H9 (cell line): ENCODE measurements around the gene PLEKHA8. TPM values are rescaled to one million over a fixed set of nuclear protein-coding genes. Genes with fewer than 3 reads are reported as not detected.

ENCODE experiments used
- DNase-seq: peaks from one replicate; pipeline ENCODE4 v3.0.0-alpha.2; 2017
- H2AFZ ChIP-seq: one replicate; pipeline ENCODE4 v1.6.1; 2013; ENCODE audit warnings: mild to moderate bottlenecking, low read length, control low read depth, moderate library complexity
- H2AK5ac ChIP-seq: 2 replicates; pipeline ENCODE4 v1.6.1; 2013; ENCODE audit warnings: low read length, control low read depth, mixed read lengths; ENCODE audit not compliant: insufficient read length
- H2BK120ac ChIP-seq: one replicate; pipeline ENCODE4 v1.6.1; 2013; ENCODE audit warnings: low read depth, mild to moderate bottlenecking, low read length, control low read depth, inconsistent platforms; ENCODE audit not compliant: poor library complexity, severe bottlenecking
- H2BK12ac ChIP-seq: 2 replicates; pipeline ENCODE4 v1.6.1; 2013; ENCODE audit warnings: low read length, control low read depth, mixed read lengths, low read depth; ENCODE audit not compliant: insufficient read length
- H2BK15ac ChIP-seq: 2 replicates; pipeline ENCODE4 v1.6.1; 2013; ENCODE audit warnings: low read depth, low read length, control low read depth
- H2BK20ac ChIP-seq: one replicate; pipeline ENCODE4 v1.6.1; 2013; ENCODE audit warnings: low read depth, mild to moderate bottlenecking, low read length, control low read depth, inconsistent platforms; ENCODE audit not compliant: poor library complexity, severe bottlenecking
- H2BK5ac ChIP-seq: 2 replicates; pipeline ENCODE4 v1.6.1; 2013; ENCODE audit warnings: low read length, control low read depth, mixed read lengths; ENCODE audit not compliant: insufficient read length
- H3K14ac ChIP-seq: 2 replicates; pipeline ENCODE4 v1.6.1; 2013; ENCODE audit warnings: low read length, control low read depth; ENCODE audit not compliant: insufficient read depth
- H3K18ac ChIP-seq: 2 replicates; pipeline ENCODE4 v1.6.1; 2013; ENCODE audit warnings: low read depth, mild to moderate bottlenecking, mixed read lengths, low read length, control low read depth; ENCODE audit not compliant: insufficient read length
- H3K23ac ChIP-seq: 2 replicates; pipeline ENCODE4 v1.6.1; 2013; ENCODE audit warnings: low read length, control low read depth, mixed read lengths, low read depth; ENCODE audit not compliant: insufficient read length
- H3K23me2 ChIP-seq: 2 replicates; pipeline ENCODE4 v1.6.1; 2013; ENCODE audit warnings: low read depth, mild to moderate bottlenecking, mixed read lengths, low read length, control low read depth; ENCODE audit not compliant: insufficient read length, poor library complexity, severe bottlenecking
- H3K27ac ChIP-seq: 2 replicates; pipeline ENCODE4 v1.5.1; 2013; ENCODE audit warnings: low read length, control low read depth, mixed read lengths, low read depth; ENCODE audit not compliant: insufficient read length
- H3K27me3 ChIP-seq: 2 replicates; pipeline ENCODE4 v1.6.1; 2013; ENCODE audit warnings: low read length, control low read depth, inconsistent platforms; ENCODE audit not compliant: insufficient read depth
- H3K4ac ChIP-seq: 2 replicates; pipeline ENCODE4 v1.6.1; 2013; ENCODE audit warnings: low read depth, mild to moderate bottlenecking, control low read depth, inconsistent platforms, low read length, moderate library complexity
- H3K4me1 ChIP-seq: 2 replicates; pipeline ENCODE4 v1.6.1; 2013; ENCODE audit warnings: low read length, control low read depth, inconsistent platforms; ENCODE audit not compliant: insufficient read depth
- H3K4me2 ChIP-seq: 2 replicates; pipeline ENCODE4 v1.6.1; 2013; ENCODE audit warnings: low read length, control low read depth, mixed read lengths; ENCODE audit not compliant: insufficient read length, insufficient read depth
- H3K56ac ChIP-seq: 2 replicates; pipeline ENCODE4 v1.6.1; 2013; ENCODE audit warnings: low read depth, mild to moderate bottlenecking, mixed read lengths, low read length, control low read depth; ENCODE audit not compliant: insufficient read length
- H3K79me1 ChIP-seq: 2 replicates; pipeline ENCODE4 v1.6.1; 2013; ENCODE audit warnings: low read depth, mild to moderate bottlenecking, moderate library complexity, low read length, control low read depth, inconsistent platforms; ENCODE audit not compliant: insufficient read depth, poor library complexity, severe bottlenecking
- H3K79me2 ChIP-seq: 2 replicates; pipeline ENCODE4 v1.6.1; 2013; ENCODE audit warnings: low read length, control low read depth, inconsistent platforms; ENCODE audit not compliant: insufficient read depth
- H3K9ac ChIP-seq: 2 replicates; pipeline ENCODE4 v1.6.1; 2013; ENCODE audit warnings: low read length, control low read depth, mixed read lengths; ENCODE audit not compliant: insufficient read length; ENCODE audit errors: extremely low read depth
- H3K9me3 ChIP-seq: one replicate; pipeline ENCODE4 v1.6.1; 2013; ENCODE audit warnings: low read depth, low read length, inconsistent platforms; ENCODE audit not compliant: control insufficient read depth
- H3T11ph ChIP-seq: one replicate; pipeline ENCODE4 v1.6.1; 2013; ENCODE audit warnings: mild to moderate bottlenecking, low read length, control low read depth, inconsistent platforms
- H4K20me1 ChIP-seq: one replicate; pipeline ENCODE4 v1.6.1; 2013; ENCODE audit not compliant: control insufficient read depth, insufficient read length, insufficient read depth
- H4K5ac ChIP-seq: 2 replicates; pipeline ENCODE4 v1.6.1; 2013; ENCODE audit warnings: low read depth, mild to moderate bottlenecking, mixed read lengths, low read length, control low read depth; ENCODE audit not compliant: insufficient read length
- H4K8ac ChIP-seq: replicated peaks from 2 replicates; pipeline ENCODE4 v1.6.1; 2013; ENCODE audit warnings: low read length, control low read depth, mixed read lengths, low read depth; ENCODE audit not compliant: insufficient read length
- H4K91ac ChIP-seq: 2 replicates; pipeline ENCODE4 v1.6.1; 2013; ENCODE audit warnings: low read depth, mild to moderate bottlenecking, moderate library complexity, mixed read lengths, low read length, control low read depth; ENCODE audit not compliant: insufficient read length
- H3K27ac Mint-ChIP-seq, 3 experiments: 2 replicates in 2 of 3; 3 replicates in 1 of 3; pipeline ENCODE4 v1.8.0; 2020 to 2021; ENCODE audit warnings: mixed read lengths in 3 of 3, mild to moderate bottlenecking in 1 of 3, moderate library complexity in 1 of 3
- H3K27me3 Mint-ChIP-seq: 2 replicates; pipeline ENCODE4 v1.8.0; 2021; ENCODE audit warnings: low read depth, mild to moderate bottlenecking, moderate library complexity, mixed read lengths
- H3K36me3 Mint-ChIP-seq, 3 experiments: 2 replicates in 2 of 3; 3 replicates in 1 of 3; pipeline ENCODE4 v1.8.0; 2020 to 2021; ENCODE audit warnings: low read depth in 3 of 3, mixed read lengths in 3 of 3; ENCODE audit not compliant: insufficient read depth in 1 of 3
- H3K4me1 Mint-ChIP-seq, 2 experiments: 2 replicates each; pipeline ENCODE4 v1.8.0; 2020; ENCODE audit warnings: mixed read lengths in 2 of 2
- H3K4me3 Mint-ChIP-seq, 2 experiments: 2 replicates in 1 of 2; 3 replicates in 1 of 2; pipeline ENCODE4 v1.8.0; 2020 to 2021; ENCODE audit warnings: mild to moderate bottlenecking in 2 of 2, mixed read lengths in 2 of 2, moderate library complexity in 1 of 2
- H3K9me3 Mint-ChIP-seq, 2 experiments: 2 replicates in 1 of 2; 3 replicates in 1 of 2; pipeline ENCODE4 v1.8.0; 2020; ENCODE audit warnings: mild to moderate bottlenecking in 2 of 2, mixed read lengths in 2 of 2, moderate library complexity in 1 of 2
- CTCF ChIP-seq: fragments of 200-600 bp; sonication (generic); conservative IDR thresholded peaks from 3 replicates; pipeline ENCODE4 v1.8.0; 2021; ENCODE audit warnings: antibody characterized with exemption, mild to moderate bottlenecking
- WGBS: extraction: QIAGEN DNeasy Blood & Tissue Kit; methylation state at CpG from one replicate; pipeline ENCODE4 v1.1.7; 2013; ENCODE audit warnings: missing lambda C conversion rate, low lambda C conversion rate, mixed read lengths; ENCODE audit not compliant: insufficient read length; ENCODE audit errors: extremely low coverage; 5-methylcytosine and 5-hydroxymethylcytosine counted together
- total RNA-seq: library from RNA; stranded (reverse); gene quantifications from 2 replicates; pipeline ENCODE4 v1.2.1, GENCODE V29; 2021

PLEKHA8 gene
- total RNA-seq, 1 experiment from 2014 or later = 37.0 TPM

- Mint-ChIP-seq H3K27ac (peak overlapping the region in 1 of 3 experiments; percentile 91; a peak in 3 of 7 replicates), H3K9me3 (no peaks in the 10 kb centered on the region), H3K4me3 (peak overlapping the region in 1 of 2 experiments; percentile 25; a peak in 2 of 5 replicates), H3K36me3 (no peaks in the 10 kb centered on the region), H3K4me1 (peaks cover 55 to 71% of the 10 kb centered on the region in 2 experiments), H3K27me3 (peaks cover 9% of the 10 kb centered on the region)
- H4K20me1 ChIP-seq = no peaks in the 10 kb centered on the region
- H3K27ac ChIP-seq = no peak overlapping the region
- H2AFZ ChIP-seq = no peak overlapping the region
- no peak overlapping the region for H3K18ac ChIP-seq
- H3K4me1 ChIP-seq = peaks cover 12% of the 10 kb centered on the region
- H3K23ac ChIP-seq = no peak overlapping the region
- H2BK12ac ChIP-seq = no peak overlapping the region
- no peak overlapping the region for H2BK5ac ChIP-seq
- no peak overlapping the region for H2BK120ac ChIP-seq
- H2AK5ac ChIP-seq = no peak overlapping the region
- H4K91ac ChIP-seq = no peak overlapping the region
- H3K4ac ChIP-seq = no peak overlapping the region
- no peak overlapping the region for H3K9ac ChIP-seq
- WGBS = no CpG with 5 or more reads among the region's 3 CpGs
- H4K8ac ChIP-seq = no peak overlapping the region
- H2BK20ac ChIP-seq = no peak overlapping the region
- H3K23me2 ChIP-seq = no peaks in the 10 kb centered on the region
- H3K56ac ChIP-seq = no peak overlapping the region
- H4K5ac ChIP-seq = no peak overlapping the region
- TF ChIP-seq CTCF = no peak
- no peak for DNase-seq
- H3K79me2 ChIP-seq = no peaks in the 10 kb centered on the region
- H3K9me3 ChIP-seq = no peaks in the 10 kb centered on the region
- no peak overlapping the region for H3K14ac ChIP-seq
- no peak overlapping the region for H3T11ph ChIP-seq
- H3K4me2 ChIP-seq = peak overlapping the region; percentile 29
- no peak overlapping the region for H2BK15ac ChIP-seq
- H3K27me3 ChIP-seq = no peaks in the 10 kb centered on the region; the same call in 1 of the 2 replicates
- no peaks in the 10 kb centered on the region for H3K79me1 ChIP-seq
Observed at GRCh38 chr7:30162133-30162532, 133.9 kb downstream of the PLEKHA8 start.
